Caco-2 (cell line): ENCODE measurements around the gene PCGF3. TPM values are rescaled to one million over a fixed set of nuclear protein-coding genes. Genes with fewer than 3 reads are reported as not detected.
"Not testable (repeated sequence)": the region's sequence is repeated elsewhere in the genome, so short reads cannot be mapped to it uniquely, and the experiment has no call there.

Source experiments
- BruUV-seq: library from RNA; stranded (reverse); fragments of 400-500 nt; replicated peaks from 2 replicates; lab custom pipeline; 2021; lab: Mats Ljungman, UMichigan
- CTCF ChIA-PET: fragments of 300-600 bp; sonication (Branson Sonifier 250); formaldehyde crosslinking; loops from one replicate; lab custom pipeline; 2022; ENCODE audit warnings: antibody characterized with exemption; lab: Charles Lee
- POLR2A ChIA-PET: fragments of 300-600 bp; sonication (Branson Sonifier 250); formaldehyde crosslinking; loops from one replicate; lab custom pipeline; 2022; ENCODE audit warnings: antibody characterized with exemption; lab: Charles Lee
- DNase-seq, 2 experiments: peaks; one replicate each; pipeline versions ENCODE4 v3.0.0 to v3.0.0-alpha.2; 2020 to 2022
- H3K27me3 ChIP-seq: replicated peaks from 2 replicates; pipeline ENCODE4 v1.6.0; 2011; ENCODE audit warnings: low read length; ENCODE audit not compliant: control insufficient read depth, insufficient read depth
- H3K36me3 ChIP-seq: 2 replicates; pipeline ENCODE4 v1.5.1; 2011; ENCODE audit warnings: low read length; ENCODE audit not compliant: control insufficient read depth, insufficient read depth
- H3K4me1 ChIP-seq: fragments of 250-450 bp; sonication (Bioruptor Pico); 2 replicates; pipeline ENCODE4 v1.5.1; 2020; ENCODE audit warnings: mild to moderate bottlenecking
- H3K4me3 ChIP-seq: 2 replicates; pipeline ENCODE4 v1.5.1; 2011; ENCODE audit warnings: low read depth, mild to moderate bottlenecking, control low read depth, low read length
- H3K9me3 ChIP-seq: fragments of 250-450 bp; sonication (Bioruptor Pico); 2 replicates; pipeline ENCODE4 v1.5.1; 2020; ENCODE audit warnings: mild to moderate bottlenecking, moderate library complexity
- H3K27ac Mint-ChIP-seq: one replicate; pipeline ENCODE4 v1.8.0; 2022; ENCODE audit warnings: mixed read lengths; ENCODE audit not compliant: unreplicated experiment
- H3K27me3 Mint-ChIP-seq: one replicate; pipeline ENCODE4 v1.8.0; 2022; ENCODE audit warnings: mixed read lengths; ENCODE audit not compliant: insufficient read depth, unreplicated experiment
- H3K36me3 Mint-ChIP-seq: one replicate; pipeline ENCODE4 v1.8.0; 2022; ENCODE audit warnings: mild to moderate bottlenecking, mixed read lengths; ENCODE audit not compliant: insufficient read depth, unreplicated experiment
- H3K4me1 Mint-ChIP-seq: one replicate; pipeline ENCODE4 v1.8.0; 2022; ENCODE audit warnings: low read depth, mixed read lengths; ENCODE audit not compliant: unreplicated experiment
- H3K4me3 Mint-ChIP-seq: one replicate; pipeline ENCODE4 v1.8.0; 2022; ENCODE audit warnings: mild to moderate bottlenecking, moderate library complexity, mixed read lengths; ENCODE audit not compliant: unreplicated experiment
- H3K9me3 Mint-ChIP-seq: one replicate; pipeline ENCODE4 v1.8.0; 2022; ENCODE audit warnings: mixed read lengths; ENCODE audit not compliant: unreplicated experiment
- CTCF ChIP-seq, 2 experiments: fragments of 200-600 bp in 1 of 2; IDR thresholded peaks; 1 replicate in 1 of 2; 2 replicates in 1 of 2; pipeline versions ENCODE4 v1.5.1 to v1.8.0; 2011 to 2022; ENCODE audit warnings: antibody characterized with exemption in 1 of 2, control low read depth in 1 of 2, inconsistent platforms in 1 of 2, low read depth in 1 of 2, low read length in 1 of 2, mild to moderate bottlenecking in 1 of 2, moderate library complexity in 1 of 2; ENCODE audit not compliant: insufficient read depth in 1 of 2, severe bottlenecking in 1 of 2, unreplicated experiment in 1 of 2
- intact Hi-C: fragments of 100-400 bp; cut with micrococcal nuclease; formaldehyde crosslinking; loops from one replicate; pipeline ENCODE4 v1.10.0; 2022; ENCODE audit not compliant: unreplicated experiment
- total RNA-seq: library from RNA; stranded (reverse); gene quantifications from 2 replicates; pipeline ENCODE4 v1.2.3, GENCODE V29; 2022

The PCGF3 gene
- total RNA-seq, 1 experiment from 2014 or later, result 38.0 TPM

GRCh38 chr4:776743-777441, 71.3 kb downstream of the PCGF3 start:
- Mint-ChIP-seq H3K4me3 (no peak overlapping the region), H3K9me3 (no peaks in the 10 kb centered on the region), H3K27ac (peak overlapping the region; percentile 75), H3K27me3 (no peaks in the 10 kb centered on the region), H3K36me3 (peaks cover 89% of the 10 kb centered on the region), H3K4me1 (peaks cover 6% of the 10 kb centered on the region)
- Histone ChIP-seq H3K9me3 (no peaks in the 10 kb centered on the region), H3K27me3 (no peaks in the 10 kb centered on the region), H3K4me1 (peaks cover 5% of the 10 kb centered on the region; the same call in 1 of the 2 replicates), H3K4me3 (no peak overlapping the region), H3K36me3 (peaks cover 4% of the 10 kb centered on the region)
- TF ChIP-seq CTCF (IDR thresholded peaks at IDR 0.05; ENCODE audit: insufficient read depth in 1 of 2, low read depth in 1 of 2, low read length in 1 of 2, severe bottlenecking in 1 of 2, unreplicated experiment in 1 of 2), result no peak
- CTCF ChIA-PET, result no interaction called here
- BruUV-seq, result no TSS peak
- POLR2A ChIA-PET, result no interaction called here
- DNase-seq, result peak in 1 of 2 experiments; percentile 25
- intact Hi-C loops, result no loop called here

- Mint-ChIP-seq H3K36me3 (peaks cover 96% of the 10 kb centered on the region), H3K9me3 (no peaks in the 10 kb centered on the region), H3K4me1 (peaks cover 13% of the 10 kb centered on the region), H3K27me3 (no peaks in the 10 kb centered on the region), H3K27ac (peak overlapping the region; percentile 75), H3K4me3 (no peak overlapping the region)
- intact Hi-C loops, result no loop called here
- POLR2A ChIA-PET, result no interaction called here
- no peak for DNase-seq
- H3K36me3 ChIP-seq, result peaks cover 4% of the 10 kb centered on the region
- TSS peak; percentile 1 for BruUV-seq
- CTCF ChIA-PET, result no interaction called here
- peaks cover 5% of the 10 kb centered on the region; the same call in 1 of the 2 replicates for H3K4me1 ChIP-seq
- no peaks in the 10 kb centered on the region for H3K27me3 ChIP-seq
- no peaks in the 10 kb centered on the region for H3K9me3 ChIP-seq
- H3K4me3 ChIP-seq, result no peak overlapping the region
- no peak for TF ChIP-seq CTCF (IDR thresholded peaks at IDR 0.05; ENCODE audit: insufficient read depth in 1 of 2, low read depth in 1 of 2, low read length in 1 of 2, severe bottlenecking in 1 of 2, unreplicated experiment in 1 of 2)
Measured at GRCh38 chr4:777520-778262, 72.1 kb downstream of the PCGF3 start.

GRCh38 chr4:779555-779954, 73.9 kb downstream of the PCGF3 start:
- no peaks in the 10 kb centered on the region for H3K9me3 ChIP-seq
- intact Hi-C loops, result no loop called here
- Mint-ChIP-seq H3K36me3 (peaks cover 89% of the 10 kb centered on the region), H3K9me3 (no peaks in the 10 kb centered on the region), H3K27me3 (no peaks in the 10 kb centered on the region), H3K4me1 (peaks cover 32% of the 10 kb centered on the region), H3K27ac (no peak overlapping the region), H3K4me3 (no peak overlapping the region)
- ChIA-PET POLR2A (no interaction called here), CTCF (no interaction called here)
- H3K4me1 ChIP-seq, result peaks cover 11% of the 10 kb centered on the region
- no peak for DNase-seq
- no peaks in the 10 kb centered on the region for H3K27me3 ChIP-seq
- BruUV-seq, result no TSS peak
- peaks cover 4% of the 10 kb centered on the region for H3K36me3 ChIP-seq
- TF ChIP-seq CTCF (IDR thresholded peaks at IDR 0.05; ENCODE audit: insufficient read depth in 1 of 2, low read depth in 1 of 2, low read length in 1 of 2, severe bottlenecking in 1 of 2, unreplicated experiment in 1 of 2), result no peak
- H3K4me3 ChIP-seq, result no peak overlapping the region

GRCh38 chr4:780255-780654, 74.6 kb downstream of the PCGF3 start:
- not testable (repeated sequence) for H3K36me3 ChIP-seq, BruUV-seq

More at GRCh38 chr4:780255-780654, 74.6 kb downstream of the PCGF3 start:
- peak overlapping the region; percentile 89 for H3K27ac Mint-ChIP-seq
- CTCF ChIA-PET, H3K27me3 ChIP-seq, H3K9me3 Mint-ChIP-seq, H3K9me3 ChIP-seq, DNase-seq, intact Hi-C loops, POLR2A ChIA-PET, H3K27me3 Mint-ChIP-seq: not testable (repeated sequence)
- H3K4me1 Mint-ChIP-seq, result peaks cover 35% of the 10 kb centered on the region
- peaks cover 88% of the 10 kb centered on the region for H3K36me3 Mint-ChIP-seq
- H3K4me1 ChIP-seq, result peaks cover 11% of the 10 kb centered on the region
- H3K4me3 Mint-ChIP-seq, result peak overlapping the region; percentile 90
- H3K4me3 ChIP-seq, result peak overlapping the region; percentile 98
